PFSK-1 (cell line): Measurements from ENCODE around the gene CORO2B.
A peak's percentile ranks its signal among the peaks of the same experiment; 100 is the strongest.

ENCODE experiments used
- FOXP2 ChIP-seq: optimal IDR thresholded peaks from 2 replicates; pipeline ENCODE3; 2011; ENCODE audit warnings: borderline replicate concordance, control low read depth, inconsistent platforms; ENCODE audit not compliant: insufficient read depth; ENCODE audit errors: extremely low read length, extremely low read depth
- POLR2AphosphoS5 ChIP-seq: IDR thresholded peaks from 2 replicates; pipeline ENCODE4 v1.6.1; 2012; ENCODE audit warnings: low read depth, mild to moderate bottlenecking, control low read depth, low read length, moderate library complexity
- SIN3A ChIP-seq: IDR thresholded peaks from 2 replicates; pipeline ENCODE4 v1.6.1; 2012; ENCODE audit warnings: mild to moderate bottlenecking, low read length, moderate library complexity, borderline replicate concordance; ENCODE audit not compliant: insufficient read depth
- TAF1 ChIP-seq: IDR thresholded peaks from 2 replicates; pipeline ENCODE4 v1.6.1; 2012; ENCODE audit warnings: low read length, control low read depth, borderline replicate concordance; ENCODE audit not compliant: insufficient read depth
- TF ChIP-seq, protein P1 (sequence below), 2 experiments: IDR thresholded peaks; 2 replicates each; pipeline versions ENCODE4 v1.6.1 to v1.8.0; 2011 to 2012; ENCODE audit warnings: low read depth in 2 of 2, low read length in 2 of 2, control low read depth in 1 of 2, inconsistent platforms in 1 of 2, mild to moderate bottlenecking in 1 of 2, moderate library complexity in 1 of 2; ENCODE audit not compliant: insufficient read depth in 1 of 2

DNA sequence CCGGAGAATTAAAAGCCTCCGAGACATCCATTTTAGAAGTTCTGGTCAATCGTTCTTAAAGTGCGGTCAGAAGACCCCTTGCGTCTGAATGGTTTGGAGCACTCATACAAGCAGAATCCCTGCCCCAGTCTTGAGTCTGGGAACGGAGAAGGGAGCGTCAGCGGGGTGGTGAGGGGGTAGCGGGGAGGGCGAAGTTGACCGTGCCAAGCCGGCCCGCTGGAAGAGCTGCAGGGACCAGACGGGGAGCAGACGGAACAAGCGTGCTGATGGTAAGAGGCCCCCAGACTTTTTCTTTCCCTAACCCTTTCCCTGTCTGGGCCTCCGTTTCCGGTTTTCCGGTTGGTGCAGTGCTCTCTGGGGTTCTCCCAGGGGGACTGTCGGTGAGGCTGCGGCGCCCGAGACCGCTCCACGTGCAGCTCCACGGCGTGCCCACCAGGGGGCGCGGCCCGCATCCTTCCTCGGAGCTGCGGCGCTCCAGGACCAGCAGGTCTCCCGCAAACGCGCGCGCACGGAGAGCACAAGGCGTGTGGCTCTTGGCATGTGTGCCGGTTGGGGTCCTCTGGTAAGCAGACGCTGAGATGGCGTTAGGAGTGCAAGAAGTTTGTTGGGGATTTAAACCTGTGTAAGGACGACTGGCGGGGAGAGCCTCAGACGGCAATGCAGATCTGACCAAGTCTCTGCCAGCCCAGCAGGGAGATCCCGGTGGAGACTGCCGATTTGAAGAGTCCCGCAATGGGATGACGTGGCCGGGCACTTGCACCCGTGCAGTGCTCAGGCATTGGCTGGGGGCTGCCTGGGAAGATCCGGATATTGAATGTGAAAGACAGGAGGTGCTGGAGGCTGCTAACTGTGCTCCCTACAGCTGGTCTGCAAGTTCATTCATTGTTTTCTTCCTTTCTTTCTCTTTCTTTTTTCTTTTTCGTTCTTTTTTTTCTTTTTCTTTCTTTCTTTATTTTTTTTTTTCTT, 19.2 kb upstream of the CORO2B start:
- no peak for TF ChIP-seq POLR2AphosphoS5
- TF ChIP-seq TAF1, result no peak
- TF ChIP-seq, protein P1, sequence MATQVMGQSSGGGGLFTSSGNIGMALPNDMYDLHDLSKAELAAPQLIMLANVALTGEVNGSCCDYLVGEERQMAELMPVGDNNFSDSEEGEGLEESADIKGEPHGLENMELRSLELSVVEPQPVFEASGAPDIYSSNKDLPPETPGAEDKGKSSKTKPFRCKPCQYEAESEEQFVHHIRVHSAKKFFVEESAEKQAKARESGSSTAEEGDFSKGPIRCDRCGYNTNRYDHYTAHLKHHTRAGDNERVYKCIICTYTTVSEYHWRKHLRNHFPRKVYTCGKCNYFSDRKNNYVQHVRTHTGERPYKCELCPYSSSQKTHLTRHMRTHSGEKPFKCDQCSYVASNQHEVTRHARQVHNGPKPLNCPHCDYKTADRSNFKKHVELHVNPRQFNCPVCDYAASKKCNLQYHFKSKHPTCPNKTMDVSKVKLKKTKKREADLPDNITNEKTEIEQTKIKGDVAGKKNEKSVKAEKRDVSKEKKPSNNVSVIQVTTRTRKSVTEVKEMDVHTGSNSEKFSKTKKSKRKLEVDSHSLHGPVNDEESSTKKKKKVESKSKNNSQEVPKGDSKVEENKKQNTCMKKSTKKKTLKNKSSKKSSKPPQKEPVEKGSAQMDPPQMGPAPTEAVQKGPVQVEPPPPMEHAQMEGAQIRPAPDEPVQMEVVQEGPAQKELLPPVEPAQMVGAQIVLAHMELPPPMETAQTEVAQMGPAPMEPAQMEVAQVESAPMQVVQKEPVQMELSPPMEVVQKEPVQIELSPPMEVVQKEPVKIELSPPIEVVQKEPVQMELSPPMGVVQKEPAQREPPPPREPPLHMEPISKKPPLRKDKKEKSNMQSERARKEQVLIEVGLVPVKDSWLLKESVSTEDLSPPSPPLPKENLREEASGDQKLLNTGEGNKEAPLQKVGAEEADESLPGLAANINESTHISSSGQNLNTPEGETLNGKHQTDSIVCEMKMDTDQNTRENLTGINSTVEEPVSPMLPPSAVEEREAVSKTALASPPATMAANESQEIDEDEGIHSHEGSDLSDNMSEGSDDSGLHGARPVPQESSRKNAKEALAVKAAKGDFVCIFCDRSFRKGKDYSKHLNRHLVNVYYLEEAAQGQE (IDR thresholded peaks at IDR 0.05; ENCODE audit: insufficient read depth in 1 of 2, low read depth in 2 of 2, low read length in 2 of 2), result no peak
- TF ChIP-seq SIN3A, result no peak
- peak; percentile 91 for TF ChIP-seq FOXP2
